SK-N-SH (cell line): ENCODE measurements around the gene KCTD19. TPM values are rescaled to one million over a fixed set of nuclear protein-coding genes. Genes with fewer than 3 reads are reported as not detected.

Experiments
- CTCF ChIA-PET: fragments of 300-600, 350-600 bp; formaldehyde crosslinking; extraction: SDS; loops from one replicate; lab custom pipeline; 2021; lab: Yijun Ruan, JAX
- POLR2A ChIA-PET: fragments of 350-600 bp; sonication (Branson Sonifier 250); formaldehyde crosslinking; extraction: SDS; loops from one replicate; lab custom pipeline; 2020; ENCODE audit warnings: antibody characterized with exemption, inconsistent platforms; lab: Yijun Ruan, JAX
- DNase-seq: peaks from one replicate; pipeline ENCODE4 v3.0.0; 2012
- H2AFZ ChIP-seq: fragments of 200-600 bp; sonication (generic); 2 replicates; pipeline ENCODE4 v1.8.1; 2016; ENCODE audit warnings: antibody characterized with exemption, mild to moderate bottlenecking, low read depth
- H3F3A ChIP-seq: fragments of 200-600 bp; sonication (generic); replicated peaks from 2 replicates; pipeline ENCODE3; 2016; ENCODE audit warnings: antibody characterized with exemption, mild to moderate bottlenecking; ENCODE audit not compliant: insufficient read depth
- H3K27ac ChIP-seq, 2 experiments: fragments of 200-500 bp in 1 of 2; fragments of 200-600 bp in 1 of 2; sonication (Bioruptor generic) in 1 of 2; sonication (generic), shearing (Covaris generic) in 1 of 2; 2 replicates each; pipeline versions ENCODE4 v1.5.1 to v1.6.1; 2014 to 2016; ENCODE audit warnings: low read depth in 2 of 2, inconsistent platforms in 1 of 2, low read length in 1 of 2, mild to moderate bottlenecking in 1 of 2, mixed read lengths in 1 of 2
- H3K27me3 ChIP-seq: fragments of 200-600 bp; sonication (generic), shearing (Covaris generic); 2 replicates; pipeline ENCODE4 v1.6.1; 2016; ENCODE audit warnings: mixed run types; ENCODE audit not compliant: insufficient read depth
- H3K36me3 ChIP-seq, 2 experiments: fragments of 200-500 bp in 1 of 2; fragments of 200-600 bp in 1 of 2; sonication (Bioruptor generic) in 1 of 2; sonication (generic) in 1 of 2; replicated peaks in 1 of 2; 2 replicates each; pipeline versions ENCODE3 to v1.5.1; 2014 to 2016; ENCODE audit warnings: low read length in 1 of 2, mild to moderate bottlenecking in 1 of 2; ENCODE audit not compliant: insufficient read depth in 2 of 2, control insufficient read depth in 1 of 2
- H3K4me1 ChIP-seq, 2 experiments: fragments of 200-500 bp in 1 of 2; fragments of 200-600 bp in 1 of 2; sonication (Bioruptor generic) in 1 of 2; sonication (generic), shearing (Covaris generic) in 1 of 2; 2 replicates each; pipeline versions ENCODE4 v1.5.1 to v1.6.1; 2014 to 2016; ENCODE audit warnings: low read depth in 1 of 2, low read length in 1 of 2, mixed run types in 1 of 2; ENCODE audit not compliant: insufficient read depth in 2 of 2, control insufficient read depth in 1 of 2
- H3K4me2 ChIP-seq: fragments of 200-600 bp; sonication (generic), shearing (Covaris generic); 2 replicates; pipeline ENCODE4 v1.6.1; 2017; ENCODE audit warnings: mixed run types
- H3K4me3 ChIP-seq, 2 experiments: fragments of 200-500 bp in 1 of 2; fragments of 200-600 bp in 1 of 2; sonication (Bioruptor generic) in 1 of 2; sonication (generic), shearing (Covaris generic) in 1 of 2; 2 replicates each; pipeline versions ENCODE4 v1.5.1 to v1.8.1; 2014 to 2016; ENCODE audit warnings: low read depth in 2 of 2, inconsistent platforms in 1 of 2, low read length in 1 of 2, mild to moderate bottlenecking in 1 of 2, mixed read lengths in 1 of 2, moderate library complexity in 1 of 2
- H3K79me2 ChIP-seq: fragments of 200-600 bp; sonication (generic); 2 replicates; pipeline ENCODE4 v1.8.1; 2017; ENCODE audit warnings: mild to moderate bottlenecking; ENCODE audit not compliant: insufficient read depth
- H3K9ac ChIP-seq: fragments of 200-600 bp; sonication (generic); 2 replicates; pipeline ENCODE4 v1.6.1; 2017; ENCODE audit warnings: mixed run types
- H3K9me2 ChIP-seq: fragments of 200-600 bp; sonication (generic); 2 replicates; pipeline ENCODE4 v1.6.1; 2017; ENCODE audit warnings: mixed run types
- H3K9me3 ChIP-seq: fragments of 200-600 bp; sonication (generic); 2 replicates; pipeline ENCODE4 v1.6.1; 2017; ENCODE audit warnings: mixed run types, mild to moderate bottlenecking, moderate library complexity
- H4K20me1 ChIP-seq: fragments of 200-600 bp; sonication (generic); 2 replicates; pipeline ENCODE4 v1.6.1; 2017; ENCODE audit warnings: mild to moderate bottlenecking, mixed run types; ENCODE audit not compliant: insufficient read depth
- EZH2phosphoT487 ChIP-seq: fragments of 200-600 bp; sonication (generic); IDR thresholded peaks from 2 replicates; pipeline ENCODE4 v1.6.1; 2017; ENCODE audit warnings: low read depth, mixed run types, mild to moderate bottlenecking, antibody characterized with exemption, moderate library complexity, borderline replicate concordance
- FOXM1 ChIP-seq: IDR thresholded peaks from 2 replicates; pipeline ENCODE4 v1.4.0; 2012; ENCODE audit warnings: low read depth, mild to moderate bottlenecking
- MAX ChIP-seq: IDR thresholded peaks from 2 replicates; pipeline ENCODE4 v1.4.0; 2012; ENCODE audit warnings: low read depth
- MEF2A ChIP-seq: IDR thresholded peaks from 2 replicates; pipeline ENCODE4 v1.4.0; 2012; ENCODE audit warnings: low read depth, borderline replicate concordance
- NRF1 ChIP-seq: IDR thresholded peaks from 2 replicates; pipeline ENCODE4 v1.6.1; 2012; ENCODE audit warnings: low read depth, mild to moderate bottlenecking, low read length
- PBX3 ChIP-seq: IDR thresholded peaks from 2 replicates; pipeline ENCODE4; 2012
- POLR2AphosphoS5 ChIP-seq: IDR thresholded peaks from 2 replicates; pipeline ENCODE4 v1.6.1; 2012; ENCODE audit warnings: low read depth, low read length
- RXRA ChIP-seq: IDR thresholded peaks from 2 replicates; pipeline ENCODE4 v1.4.0; 2012; ENCODE audit warnings: low read depth, mild to moderate bottlenecking, borderline replicate concordance
- TCF12 ChIP-seq: IDR thresholded peaks from 2 replicates; pipeline ENCODE4 v1.4.0; 2012
- USF1 ChIP-seq: IDR thresholded peaks from 2 replicates; pipeline ENCODE4 v1.4.0; 2012; ENCODE audit warnings: low read depth, borderline replicate concordance
- WGBS: methylation state at CpG from one replicate; pipeline ENCODE4 v1.1.6; 2017; ENCODE audit warnings: low lambda C conversion rate; 5-methylcytosine and 5-hydroxymethylcytosine counted together
- polyA plus RNA-seq, 3 experiments: library from polyadenylated mRNA; depleted of rRNA; stranded (reverse); fragments of >200 nt; gene quantifications; 2 replicates each; pipeline ENCODE4 v1.2.3, GENCODE V29; 2012

KCTD19 gene
- polyA plus RNA-seq, 1 of the 3 experiments (the other 2 are of a cell fraction) = 1.8 TPM

GRCh38 chr16:67299269-67299668 lies 27.3 kb downstream of the KCTD19 start:
- Histone ChIP-seq H3K79me2 (no peaks in the 10 kb centered on the region), H3F3A (peaks cover 7% of the 10 kb centered on the region), H4K20me1 (no peaks in the 10 kb centered on the region), H3K4me3 (no peak overlapping the region), H3K4me2 (no peak overlapping the region), H2AFZ (no peak overlapping the region), H3K9me2 (no peaks in the 10 kb centered on the region), H3K27ac (no peak overlapping the region), H3K4me1 (peaks cover 0 to 8% of the 10 kb centered on the region in 2 experiments; a peak in 1 of 4 replicates), H3K27me3 (no peaks in the 10 kb centered on the region), H3K36me3 (no peaks in the 10 kb centered on the region), H3K9me3 (no peaks in the 10 kb centered on the region), H3K9ac (no peak overlapping the region)
- TF ChIP-seq TCF12 (no peak), MEF2A (no peak), POLR2AphosphoS5 (no peak), FOXM1 (no peak)
- WGBS = 63% methylated on average over 3 of the region's 15 CpGs
- DNase-seq = peak; percentile 8
- CTCF ChIA-PET = interaction anchor here (1.0 kb wide), 1 partner anchor 30 kb away, joined by 3 read pairs; no protein-coding TSS in a partner anchor
- POLR2A ChIA-PET = interaction anchor here (0.9 kb wide), 1 partner anchor 14 kb away, joined by 3 read pairs; no protein-coding TSS in a partner anchor

DNA sequence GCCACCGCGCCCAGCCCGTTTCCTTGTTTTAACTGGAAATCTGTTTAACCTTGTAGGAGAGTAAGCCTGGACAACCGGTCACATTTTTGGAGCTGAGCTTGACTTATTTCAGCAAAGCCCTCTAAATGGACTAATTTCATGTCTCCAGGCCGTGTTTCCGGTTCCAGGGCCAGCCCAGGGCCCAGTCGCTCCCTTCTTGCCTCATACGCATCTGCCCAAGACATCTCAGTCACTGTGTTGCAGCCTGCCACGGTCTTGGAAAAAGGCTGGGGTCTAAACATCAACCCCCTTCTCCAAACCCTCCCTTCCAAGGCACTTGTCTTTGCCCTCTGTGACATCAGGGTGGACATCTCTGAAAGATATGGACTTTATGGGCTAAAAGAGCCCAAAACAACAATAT lies 28.3 kb downstream of the KCTD19 start:
- H3K27ac ChIP-seq = no peak overlapping the region
- ChIA-PET POLR2A (no interaction called here), CTCF (interaction anchor here (0.7 to 4.2 kb wide), 2 partner anchors 13 to 95 kb away, joined by 3 to 23 read pairs; partner anchors contain the start of gene TPPP3)
- TF ChIP-seq USF1 (no peak), EZH2phosphoT487 (no peak), NRF1 (no peak), MEF2A (no peak)
- H3K9me3 ChIP-seq = no peaks in the 10 kb centered on the region
- no peak overlapping the region for H3K9ac ChIP-seq
- H3K4me3 ChIP-seq = no peak overlapping the region
- H3F3A ChIP-seq = peaks cover 7% of the 10 kb centered on the region
- no peaks in the 10 kb centered on the region for H3K9me2 ChIP-seq
- H3K4me1 ChIP-seq = peaks cover 0 to 8% of the 10 kb centered on the region in 2 experiments; a peak in 1 of 4 replicates
- H4K20me1 ChIP-seq = no peaks in the 10 kb centered on the region
- no peaks in the 10 kb centered on the region for H3K27me3 ChIP-seq
- no peaks in the 10 kb centered on the region for H3K36me3 ChIP-seq
- no peak for DNase-seq
- no peak overlapping the region for H3K4me2 ChIP-seq
- H2AFZ ChIP-seq = no peak overlapping the region
- WGBS = 87% methylated on average over 9 of the region's 9 CpGs
- H3K79me2 ChIP-seq = no peaks in the 10 kb centered on the region

- WGBS = 25% methylated on average over 3 of the region's 3 CpGs
- POLR2A ChIA-PET = interaction anchor here (1.5 kb wide), 1 partner anchor 11 kb away, joined by 4 read pairs; no protein-coding TSS in a partner anchor
Measured at GRCh38 chr16:67296420-67296819, 30.1 kb downstream of the KCTD19 start.

More at GRCh38 chr16:67296420-67296819, 30.1 kb downstream of the KCTD19 start:
- H3K9me2 ChIP-seq = no peaks in the 10 kb centered on the region
- no peak overlapping the region for H3K4me2 ChIP-seq
- no peaks in the 10 kb centered on the region for H3K9me3 ChIP-seq
- no peaks in the 10 kb centered on the region for H3K27me3 ChIP-seq
- TF ChIP-seq PBX3 (peak; percentile 28; the same call in 1 of the 2 replicates), RXRA (no peak), MAX (no peak)
- H4K20me1 ChIP-seq = no peaks in the 10 kb centered on the region
- H3K4me3 ChIP-seq = no peak overlapping the region
- no peak overlapping the region for H2AFZ ChIP-seq
- no peak overlapping the region for H3K9ac ChIP-seq
- no peaks in the 10 kb centered on the region for H3K79me2 ChIP-seq
- peaks cover 7% of the 10 kb centered on the region for H3F3A ChIP-seq
- H3K4me1 ChIP-seq = peaks cover 0 to 8% of the 10 kb centered on the region in 2 experiments; a peak in 1 of 4 replicates
- H3K27ac ChIP-seq = peak overlapping the region in 1 of 2 experiments; percentile 43; a peak in 3 of 4 replicates
- H3K36me3 ChIP-seq = no peaks in the 10 kb centered on the region
- CTCF ChIA-PET = interaction anchor here (1.2 to 4.2 kb wide), 5 partner anchors 11 to 35 kb away, joined by 3 to 23 read pairs (median 4); partner anchors contain the start of genes KCTD19 and LRRC36
- DNase-seq = no peak
